ENCODE data around the gene METTL9.
"Not testable (repeated sequence)": the region's sequence is repeated elsewhere in the genome, so short reads cannot be mapped to it uniquely, and the experiment has no call there.

The METTL9 gene

GRCh38 chr16:21563676-21564075 is 35.7 kb upstream of the METTL9 start:
- no peaks in the 10 kb centered on the region for H3K4me1 ChIP-seq (ENCODE audit: control insufficient read depth, insufficient read depth, low read length)
- no peak overlapping the region for H3K4me2 ChIP-seq (ENCODE audit: low read length)
- H3K9me3 ChIP-seq (replicated peaks; ENCODE audit: low read length), result no peaks in the 10 kb centered on the region
- H3K4me3 ChIP-seq (ENCODE audit: low read length), result no peak overlapping the region
- no peak overlapping the region for H3K9ac ChIP-seq (ENCODE audit: low read depth, low read length)
- H3K27me3 ChIP-seq (ENCODE audit: control insufficient read depth, insufficient read depth, low read length), result peaks cover 4% of the 10 kb centered on the region
- H3K36me3 ChIP-seq (ENCODE audit: insufficient read depth, low read length), result no peaks in the 10 kb centered on the region

- not testable (repeated sequence) for H3K9me3 ChIP-seq (replicated peaks; ENCODE audit: low read length); H3K9ac ChIP-seq (ENCODE audit: low read depth, low read length); H3K4me2 ChIP-seq (ENCODE audit: low read length); H3K36me3 ChIP-seq (ENCODE audit: insufficient read depth, low read length); H3K4me3 ChIP-seq (ENCODE audit: low read length); H3K27me3 ChIP-seq (ENCODE audit: control insufficient read depth, insufficient read depth, low read length); H3K4me1 ChIP-seq (ENCODE audit: control insufficient read depth, insufficient read depth, low read length)
Observed at GRCh38 chr16:21564367-21564766, 35.0 kb upstream of the METTL9 start.

GRCh38 chr16:21565507-21565860 is 33.9 kb upstream of the METTL9 start:
- Histone ChIP-seq H3K27me3 (ENCODE audit: control insufficient read depth, insufficient read depth, low read length) (peaks cover 4% of the 10 kb centered on the region), H3K9ac (ENCODE audit: low read depth, low read length) (no peak overlapping the region), H3K4me2 (ENCODE audit: low read length) (no peak overlapping the region), H3K9me3 (replicated peaks; ENCODE audit: low read length) (no peaks in the 10 kb centered on the region), H3K4me3 (ENCODE audit: low read length) (no peak overlapping the region), H3K4me1 (ENCODE audit: control insufficient read depth, insufficient read depth, low read length) (no peaks in the 10 kb centered on the region), H3K36me3 (ENCODE audit: insufficient read depth, low read length) (no peaks in the 10 kb centered on the region)

GRCh38 chr16:21565861-21566669 is 33.3 kb upstream of the METTL9 start:
- Histone ChIP-seq H3K4me2 (ENCODE audit: low read length) (no peak overlapping the region), H3K4me1 (ENCODE audit: control insufficient read depth, insufficient read depth, low read length) (no peaks in the 10 kb centered on the region), H3K9ac (ENCODE audit: low read depth, low read length) (no peak overlapping the region), H3K27me3 (ENCODE audit: control insufficient read depth, insufficient read depth, low read length) (peaks cover 4% of the 10 kb centered on the region), H3K4me3 (ENCODE audit: low read length) (no peak overlapping the region), H3K36me3 (ENCODE audit: insufficient read depth, low read length) (no peaks in the 10 kb centered on the region), H3K9me3 (replicated peaks; ENCODE audit: low read length) (no peaks in the 10 kb centered on the region)

- H3K36me3 ChIP-seq (ENCODE audit: insufficient read depth, low read length), result no peaks in the 10 kb centered on the region
- no peak overlapping the region for H3K9ac ChIP-seq (ENCODE audit: low read depth, low read length)
- H3K27me3 ChIP-seq (ENCODE audit: control insufficient read depth, insufficient read depth, low read length), result peaks cover 4% of the 10 kb centered on the region
- H3K4me2 ChIP-seq (ENCODE audit: low read length), result no peak overlapping the region
- H3K4me1 ChIP-seq (ENCODE audit: control insufficient read depth, insufficient read depth, low read length), result no peaks in the 10 kb centered on the region
- no peak overlapping the region for H3K4me3 ChIP-seq (ENCODE audit: low read length)
- H3K9me3 ChIP-seq (replicated peaks; ENCODE audit: low read length), result no peaks in the 10 kb centered on the region
Observed at GRCh38 chr16:21566891-21567414, 32.4 kb upstream of the METTL9 start.

DNA sequence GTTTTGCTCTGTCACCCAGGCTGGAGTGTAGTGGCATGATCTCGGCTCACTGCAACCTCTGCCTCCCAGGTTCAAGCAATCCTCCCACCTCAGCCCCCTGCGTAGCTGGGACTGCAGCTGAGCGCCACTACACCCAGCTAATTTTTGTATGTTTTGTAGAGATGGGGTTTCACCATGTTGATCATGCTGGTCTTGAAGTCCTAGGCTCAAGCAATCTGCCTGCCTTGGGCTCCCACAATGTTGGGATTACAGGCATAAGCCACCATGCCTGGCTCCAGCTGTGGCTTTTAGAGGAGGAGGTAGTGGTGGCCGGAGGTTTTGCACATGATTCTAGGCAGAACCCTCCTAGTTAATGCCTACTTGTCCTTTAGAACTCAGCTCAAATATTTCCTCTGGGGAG is 31.9 kb upstream of the METTL9 start:
- not testable (repeated sequence) for H3K4me3 ChIP-seq (ENCODE audit: low read length); H3K9me3 ChIP-seq (replicated peaks; ENCODE audit: low read length); H3K27me3 ChIP-seq (ENCODE audit: control insufficient read depth, insufficient read depth, low read length); H3K4me2 ChIP-seq (ENCODE audit: low read length); H3K9ac ChIP-seq (ENCODE audit: low read depth, low read length); H3K36me3 ChIP-seq (ENCODE audit: insufficient read depth, low read length); H3K4me1 ChIP-seq (ENCODE audit: control insufficient read depth, insufficient read depth, low read length)

GRCh38 chr16:21568502-21569189 is 30.7 kb upstream of the METTL9 start:
- Histone ChIP-seq H3K27me3 (ENCODE audit: control insufficient read depth, insufficient read depth, low read length) (peaks cover 4% of the 10 kb centered on the region), H3K4me3 (ENCODE audit: low read length) (no peak overlapping the region), H3K9me3 (replicated peaks; ENCODE audit: low read length) (no peaks in the 10 kb centered on the region), H3K4me1 (ENCODE audit: control insufficient read depth, insufficient read depth, low read length) (no peaks in the 10 kb centered on the region), H3K9ac (ENCODE audit: low read depth, low read length) (no peak overlapping the region), H3K4me2 (ENCODE audit: low read length) (no peak overlapping the region), H3K36me3 (ENCODE audit: insufficient read depth, low read length) (no peaks in the 10 kb centered on the region)

DNA sequence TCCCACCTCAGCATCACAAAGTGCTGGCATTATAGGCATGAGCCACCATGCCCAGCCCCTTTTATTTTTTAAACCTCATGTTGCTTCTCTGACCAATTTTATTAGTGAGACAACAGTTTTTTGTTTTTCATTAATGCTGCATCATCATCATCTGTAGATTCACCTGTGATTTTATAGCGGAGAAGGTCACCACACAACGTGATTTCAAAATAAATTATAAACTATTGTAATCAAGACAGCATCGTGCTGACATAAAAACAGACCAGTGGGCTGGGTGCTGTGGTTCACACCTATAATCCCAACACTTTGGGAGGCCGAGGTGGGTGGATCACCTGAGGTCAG is 28.7 kb upstream of the METTL9 start:
- no peak overlapping the region for H3K9ac ChIP-seq (ENCODE audit: low read depth, low read length)
- no peaks in the 10 kb centered on the region for H3K36me3 ChIP-seq (ENCODE audit: insufficient read depth, low read length)
- H3K27me3 ChIP-seq (ENCODE audit: control insufficient read depth, insufficient read depth, low read length), result peaks cover 4% of the 10 kb centered on the region
- H3K9me3 ChIP-seq (replicated peaks; ENCODE audit: low read length), result no peaks in the 10 kb centered on the region
- no peak overlapping the region for H3K4me2 ChIP-seq (ENCODE audit: low read length)
- H3K4me1 ChIP-seq (ENCODE audit: control insufficient read depth, insufficient read depth, low read length), result no peaks in the 10 kb centered on the region
- no peak overlapping the region for H3K4me3 ChIP-seq (ENCODE audit: low read length)

DNA sequence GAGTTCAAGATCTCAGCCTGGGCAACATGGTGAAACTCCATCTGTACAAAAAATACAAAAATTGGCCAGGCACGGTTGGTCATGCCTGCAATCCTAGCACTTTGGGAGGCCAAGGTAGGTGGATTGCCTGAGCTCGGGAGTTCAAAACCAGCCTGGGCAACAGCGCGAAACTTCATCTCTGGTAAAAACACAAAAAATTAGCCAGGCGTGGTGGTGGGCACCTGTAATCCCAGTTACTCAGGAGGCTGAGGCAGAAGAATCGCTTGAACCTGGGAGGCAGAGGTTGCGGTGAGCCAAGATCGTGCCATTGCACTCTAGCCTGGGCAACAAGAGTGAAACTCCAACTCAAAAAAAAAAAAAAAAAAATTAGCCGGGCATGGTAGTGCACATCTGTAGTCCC is 25.9 kb upstream of the METTL9 start:
- not testable (repeated sequence) for H3K9ac ChIP-seq (ENCODE audit: low read depth, low read length); H3K9me3 ChIP-seq (replicated peaks; ENCODE audit: low read length); H3K4me2 ChIP-seq (ENCODE audit: low read length); H3K4me3 ChIP-seq (ENCODE audit: low read length); H3K36me3 ChIP-seq (ENCODE audit: insufficient read depth, low read length); H3K4me1 ChIP-seq (ENCODE audit: control insufficient read depth, insufficient read depth, low read length)
- peaks cover 15% of the 10 kb centered on the region for H3K27me3 ChIP-seq (ENCODE audit: control insufficient read depth, insufficient read depth, low read length)

DNA sequence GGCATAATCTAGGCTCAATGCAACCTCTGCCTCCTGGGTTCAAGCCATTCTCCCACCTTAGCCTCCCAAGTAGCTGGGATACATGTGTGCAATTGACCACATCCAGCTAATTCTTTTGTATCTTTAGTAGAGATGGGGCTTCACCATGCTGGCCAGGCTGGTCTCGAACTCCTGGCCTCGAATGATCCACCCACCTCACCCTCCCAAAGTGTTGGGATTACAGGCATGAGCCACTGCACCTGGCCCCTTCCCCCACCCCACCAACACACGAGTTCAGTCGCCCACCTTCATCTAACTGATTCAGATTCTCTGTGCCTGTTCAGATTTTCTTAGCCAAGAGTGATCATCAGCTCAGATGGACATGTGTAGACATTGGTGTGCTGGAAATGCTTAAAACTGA is 25.0 kb upstream of the METTL9 start:
- Histone ChIP-seq H3K9ac (ENCODE audit: low read depth, low read length) (no peak overlapping the region), H3K4me2 (ENCODE audit: low read length) (no peak overlapping the region), H3K9me3 (replicated peaks; ENCODE audit: low read length) (no peaks in the 10 kb centered on the region), H3K36me3 (ENCODE audit: insufficient read depth, low read length) (no peaks in the 10 kb centered on the region), H3K27me3 (ENCODE audit: control insufficient read depth, insufficient read depth, low read length) (peaks cover 22% of the 10 kb centered on the region), H3K4me1 (ENCODE audit: control insufficient read depth, insufficient read depth, low read length) (no peaks in the 10 kb centered on the region), H3K4me3 (ENCODE audit: low read length) (no peak overlapping the region)

DNA sequence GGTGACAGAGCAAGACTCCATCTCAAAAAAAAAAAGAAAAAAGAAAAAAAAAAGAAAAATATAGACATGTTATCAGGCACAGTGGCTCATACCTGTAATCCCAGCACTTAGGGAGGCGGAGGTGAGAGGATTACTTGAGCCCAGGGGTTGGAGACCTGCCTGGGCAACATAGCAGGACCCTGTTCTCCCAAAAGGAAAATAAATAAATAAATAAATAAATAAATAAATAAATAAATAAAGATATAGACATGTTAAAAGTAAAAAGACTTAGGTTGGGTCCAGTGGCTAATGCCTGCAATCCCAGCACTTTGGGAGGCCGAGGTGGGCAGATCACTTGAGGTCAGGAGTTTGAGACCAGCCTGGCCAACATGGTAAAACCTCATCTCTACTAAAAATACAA is 23.1 kb upstream of the METTL9 start:
- not testable (repeated sequence) for H3K4me2 ChIP-seq (ENCODE audit: low read length); H3K4me1 ChIP-seq (ENCODE audit: control insufficient read depth, insufficient read depth, low read length); H3K4me3 ChIP-seq (ENCODE audit: low read length); H3K36me3 ChIP-seq (ENCODE audit: insufficient read depth, low read length); H3K9me3 ChIP-seq (replicated peaks; ENCODE audit: low read length); H3K9ac ChIP-seq (ENCODE audit: low read depth, low read length)
- H3K27me3 ChIP-seq (ENCODE audit: control insufficient read depth, insufficient read depth, low read length), result peaks cover 25% of the 10 kb centered on the region

- not testable (repeated sequence) for H3K9ac ChIP-seq (ENCODE audit: low read depth, low read length); H3K36me3 ChIP-seq (ENCODE audit: insufficient read depth, low read length); H3K4me3 ChIP-seq (ENCODE audit: low read length); H3K9me3 ChIP-seq (replicated peaks; ENCODE audit: low read length); H3K4me2 ChIP-seq (ENCODE audit: low read length); H3K4me1 ChIP-seq (ENCODE audit: control insufficient read depth, insufficient read depth, low read length)
- H3K27me3 ChIP-seq (ENCODE audit: control insufficient read depth, insufficient read depth, low read length), result peaks cover 25% of the 10 kb centered on the region
Observed at GRCh38 chr16:21577487-21577886, 21.9 kb upstream of the METTL9 start.
